Mesodermal cell (in vitro differentiated cells): ENCODE results near the gene MYL12B.
A peak's percentile ranks its signal among the peaks of the same experiment; 100 is the strongest.

ENCODE experiments used
- H3K27ac ChIP-seq: 2 replicates; pipeline ENCODE4 v1.7.0; 2013; ENCODE audit warnings: mild to moderate bottlenecking, low read depth, low read length, moderate library complexity; ENCODE audit not compliant: severe bottlenecking
- H3K36me3 ChIP-seq: 2 replicates; pipeline ENCODE4 v1.7.1; 2013; ENCODE audit warnings: mild to moderate bottlenecking, low read length, moderate library complexity; ENCODE audit not compliant: control insufficient read depth, insufficient read depth
- H3K4me1 ChIP-seq: one replicate; pipeline ENCODE4 v1.7.1; 2013; ENCODE audit warnings: mild to moderate bottlenecking, low read length; ENCODE audit not compliant: insufficient read depth, control insufficient read depth, poor library complexity, severe bottlenecking
- H3K4me3 ChIP-seq: 2 replicates; pipeline ENCODE4 v1.7.0; 2013; ENCODE audit warnings: low read length, control low read depth, mild to moderate bottlenecking; ENCODE audit not compliant: insufficient read depth, poor library complexity, severe bottlenecking; ENCODE audit errors: extremely low read depth
- H3K9me3 ChIP-seq: 2 replicates; pipeline ENCODE4 v1.7.1; 2013; ENCODE audit warnings: mild to moderate bottlenecking, low read length, moderate library complexity; ENCODE audit not compliant: control insufficient read depth
- WGBS, 2 experiments: methylation state at CpG; one replicate each; pipeline ENCODE4 v1.1.5; 2013; ENCODE audit warnings: missing lambda C conversion rate in 2 of 2; ENCODE audit not compliant: insufficient coverage in 2 of 2; 5-methylcytosine and 5-hydroxymethylcytosine counted together

The MYL12B gene

DNA sequence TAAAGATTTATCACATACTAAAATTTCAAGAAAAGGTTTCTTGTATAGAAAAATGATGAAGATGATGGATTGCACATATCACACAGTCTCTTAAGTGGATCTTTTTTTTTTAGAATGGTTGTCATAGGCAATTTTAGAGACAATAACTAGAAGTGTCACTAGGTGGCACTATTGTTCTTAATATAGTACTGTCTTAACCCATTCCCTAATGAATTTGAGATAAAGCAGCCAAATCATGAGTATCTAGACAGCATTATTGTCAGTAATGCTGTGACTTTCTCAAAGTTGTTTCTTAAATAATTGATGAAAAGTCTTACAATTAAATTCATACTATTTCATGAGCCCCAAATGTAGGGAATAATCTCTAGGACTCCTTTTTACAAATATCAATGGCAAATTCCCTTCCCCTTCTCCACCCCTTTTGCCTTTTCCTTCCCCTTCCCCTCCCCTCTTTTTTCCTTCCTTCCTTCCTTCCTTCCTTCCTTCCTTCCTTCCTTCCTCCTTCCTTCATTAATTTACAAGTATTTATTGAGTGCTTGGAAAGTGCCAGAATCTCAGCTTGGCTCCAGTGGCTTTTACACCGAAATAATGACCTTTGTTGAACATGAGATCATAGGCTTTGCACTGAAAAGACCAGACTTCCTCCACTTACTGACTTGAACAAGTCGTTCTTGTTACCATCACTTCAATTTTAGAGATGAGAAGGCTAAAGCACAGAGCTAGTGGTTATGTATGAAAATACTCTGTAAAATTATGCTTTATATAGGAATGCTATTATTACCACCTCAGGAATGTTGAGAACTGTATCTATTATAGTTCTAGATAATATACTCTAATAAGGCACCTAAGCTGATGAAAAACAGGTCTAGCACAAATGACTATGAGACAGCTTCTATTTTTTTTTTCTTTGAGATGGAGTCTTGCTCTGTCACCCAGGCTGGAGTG, 19.8 kb downstream of the MYL12B start:
- H3K27ac ChIP-seq, result peak overlapping the region; percentile 81
- WGBS, 2 experiments, result 67% methylated on average over 1 of the region's 2 CpGs; no CpG with 5 or more reads in 1 of the 2 experiments

DNA sequence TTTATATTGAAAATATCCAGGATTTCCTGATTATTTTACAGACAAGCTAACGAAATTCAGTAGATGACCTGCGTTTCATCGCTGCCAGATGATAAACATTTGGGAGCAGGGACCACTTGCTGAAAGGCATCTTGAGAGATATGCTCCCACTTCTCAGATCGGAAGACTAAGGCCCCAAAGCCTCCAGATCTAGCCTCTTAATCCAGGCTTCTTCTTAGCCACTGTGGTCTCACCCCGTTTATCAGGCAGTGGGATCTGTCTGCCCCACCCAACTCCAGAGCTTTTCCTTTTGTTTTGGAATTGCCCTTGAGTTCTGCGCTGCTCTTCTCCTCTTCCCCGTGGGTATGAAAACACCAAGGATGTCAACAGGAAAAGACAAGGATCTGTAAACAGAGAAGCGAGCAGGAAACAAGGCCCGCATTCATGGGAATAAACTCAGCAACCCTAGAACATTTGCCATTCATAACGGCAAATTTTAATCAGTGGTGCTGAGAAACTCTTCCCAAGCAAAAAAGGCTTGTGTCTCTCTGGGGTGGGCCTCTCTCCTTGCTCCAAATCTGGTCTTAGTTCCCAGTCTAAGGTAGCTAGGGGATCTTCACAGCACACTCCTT, 21.4 kb downstream of the MYL12B start:
- Histone ChIP-seq H3K9me3 (peaks cover 4% of the 10 kb centered on the region), H3K4me1 (peaks cover 18% of the 10 kb centered on the region), H3K36me3 (peaks cover 4% of the 10 kb centered on the region), H3K4me3 (no peak overlapping the region), H3K27ac (peak overlapping the region; percentile 57)
- 92 to 93% methylated on average over 8 to 9 of the region's 10 CpGs for WGBS, 2 experiments

More for the DNA sequence above, 19.8 kb downstream of the MYL12B start:
- Histone ChIP-seq H3K4me1 (peaks cover 18% of the 10 kb centered on the region), H3K4me3 (no peak overlapping the region), H3K36me3 (peaks cover 17% of the 10 kb centered on the region), H3K9me3 (no peaks in the 10 kb centered on the region)

DNA sequence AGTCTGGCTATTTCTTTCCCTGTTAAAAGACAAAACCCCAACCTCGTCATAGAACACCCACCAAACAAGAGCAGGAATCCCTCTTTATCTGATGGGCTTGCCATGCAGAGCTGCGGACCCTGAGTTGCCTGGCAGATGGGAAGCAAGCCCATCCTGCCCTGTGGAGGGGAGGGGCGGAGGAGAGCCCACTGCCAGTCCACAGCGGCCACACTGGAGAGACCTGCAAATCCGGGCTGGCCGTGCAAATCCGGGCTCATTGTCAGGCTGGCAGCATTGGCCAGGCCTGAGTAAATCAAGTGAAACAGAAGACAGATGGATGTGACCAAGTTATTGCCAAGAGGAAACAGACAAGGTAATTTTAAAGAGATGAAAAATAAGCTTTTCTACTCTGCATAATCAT, 22.0 kb downstream of the MYL12B start:
- Histone ChIP-seq H3K4me3 (no peak overlapping the region), H3K9me3 (peaks cover 4% of the 10 kb centered on the region), H3K36me3 (no peaks in the 10 kb centered on the region), H3K4me1 (peaks cover 18% of the 10 kb centered on the region), H3K27ac (peak overlapping the region; percentile 57)
- whole genome bisulfite sequencing, 2 experiments, result 77 to 88% methylated on average over 6 of the region's 7 CpGs

DNA sequence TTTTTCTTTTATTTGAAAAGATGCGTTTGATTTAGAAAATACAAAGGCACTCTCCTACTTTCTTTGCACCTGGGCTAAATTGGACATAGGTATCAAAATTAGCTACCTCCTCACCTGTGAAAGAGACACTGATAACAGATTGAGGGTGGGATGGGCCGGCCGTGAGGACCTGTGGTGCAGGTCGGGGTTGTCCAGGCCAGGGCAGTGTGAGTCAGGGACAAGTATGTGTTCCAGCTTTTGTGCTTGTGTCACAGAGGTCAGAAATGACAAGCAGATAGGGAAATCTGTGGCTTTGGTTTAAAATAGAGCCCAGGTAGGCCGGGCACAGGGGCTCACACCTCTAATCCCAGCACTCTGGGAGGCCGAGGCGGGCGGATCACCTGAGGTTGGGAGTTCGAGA, 22.6 kb downstream of the MYL12B start:
- Histone ChIP-seq H3K4me1 (peaks cover 18% of the 10 kb centered on the region), H3K9me3 (peaks cover 4% of the 10 kb centered on the region), H3K4me3 (no peak overlapping the region), H3K27ac (no peak overlapping the region), H3K36me3 (no peaks in the 10 kb centered on the region)
- WGBS, 2 experiments, result 94 to 98% methylated on average over 6 of the region's 9 CpGs

DNA sequence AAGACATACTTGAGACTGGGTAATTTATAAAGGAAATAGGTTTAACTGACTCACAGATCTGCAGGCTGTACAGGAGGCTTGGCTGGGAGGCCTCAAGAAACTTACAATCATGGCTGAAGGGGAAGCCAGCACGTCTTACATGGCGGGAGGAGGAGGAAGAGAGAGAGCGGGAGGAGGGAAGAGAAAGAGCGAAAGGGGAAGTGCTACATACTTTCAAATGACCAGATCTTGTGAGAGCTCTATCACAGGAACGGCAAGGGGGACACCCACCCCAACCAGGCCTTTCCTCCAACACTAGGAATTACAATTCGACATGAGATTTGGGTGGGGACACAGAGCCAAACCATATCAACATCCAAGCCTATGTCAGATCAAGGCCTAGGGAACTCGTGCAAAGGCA, 24.2 kb downstream of the MYL12B start:
- 79 to 96% methylated on average over 2 to 4 of the region's 7 CpGs for WGBS, 2 experiments
- H3K9me3 ChIP-seq, result peaks cover 10% of the 10 kb centered on the region
- H3K36me3 ChIP-seq, result no peaks in the 10 kb centered on the region
- peaks cover 18% of the 10 kb centered on the region for H3K4me1 ChIP-seq
- no peak overlapping the region for H3K4me3 ChIP-seq
- no peak overlapping the region for H3K27ac ChIP-seq

DNA sequence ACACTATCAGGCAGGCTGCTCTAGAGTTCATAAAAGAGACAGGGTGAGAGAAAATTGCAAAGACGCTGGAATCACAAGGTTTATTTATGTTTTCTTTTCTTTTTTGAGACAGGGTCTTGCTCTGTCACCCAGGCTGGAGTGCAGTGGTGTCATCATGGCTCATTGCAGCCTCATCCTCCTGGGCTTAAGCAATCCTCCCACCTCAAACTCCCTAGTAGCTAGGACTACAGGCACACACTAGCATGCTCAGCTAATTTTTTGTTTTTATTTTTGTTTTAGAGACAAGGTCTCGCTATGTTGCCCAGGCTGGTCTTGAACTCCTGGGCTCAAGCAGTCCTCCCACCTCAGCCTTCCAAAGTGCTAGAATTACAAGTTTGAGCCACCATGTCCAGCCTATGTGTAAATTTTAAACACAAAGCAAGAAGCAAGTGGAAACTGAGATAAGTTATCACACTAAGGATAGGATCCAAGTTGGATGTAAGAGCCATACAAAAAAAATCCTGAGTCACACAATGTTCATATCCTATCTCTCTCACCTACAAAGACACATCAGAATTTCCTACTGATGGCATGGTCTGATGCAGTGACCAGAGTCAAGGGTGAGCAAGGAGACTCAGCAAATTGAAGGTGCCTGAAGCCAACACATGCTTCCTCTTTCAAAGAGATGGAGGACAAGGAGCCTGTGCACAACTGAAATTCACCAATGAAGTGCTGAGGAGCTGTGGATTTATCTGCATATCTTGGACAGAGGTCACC, 31.4 kb downstream of the MYL12B start:
- Histone ChIP-seq H3K4me1 (no peaks in the 10 kb centered on the region), H3K27ac (no peak overlapping the region), H3K4me3 (no peak overlapping the region), H3K36me3 (peaks cover 5% of the 10 kb centered on the region), H3K9me3 (peaks cover 16% of the 10 kb centered on the region)
- 94 to 100% methylated on average over 1 to 2 of the region's 2 CpGs for WGBS, 2 experiments

DNA sequence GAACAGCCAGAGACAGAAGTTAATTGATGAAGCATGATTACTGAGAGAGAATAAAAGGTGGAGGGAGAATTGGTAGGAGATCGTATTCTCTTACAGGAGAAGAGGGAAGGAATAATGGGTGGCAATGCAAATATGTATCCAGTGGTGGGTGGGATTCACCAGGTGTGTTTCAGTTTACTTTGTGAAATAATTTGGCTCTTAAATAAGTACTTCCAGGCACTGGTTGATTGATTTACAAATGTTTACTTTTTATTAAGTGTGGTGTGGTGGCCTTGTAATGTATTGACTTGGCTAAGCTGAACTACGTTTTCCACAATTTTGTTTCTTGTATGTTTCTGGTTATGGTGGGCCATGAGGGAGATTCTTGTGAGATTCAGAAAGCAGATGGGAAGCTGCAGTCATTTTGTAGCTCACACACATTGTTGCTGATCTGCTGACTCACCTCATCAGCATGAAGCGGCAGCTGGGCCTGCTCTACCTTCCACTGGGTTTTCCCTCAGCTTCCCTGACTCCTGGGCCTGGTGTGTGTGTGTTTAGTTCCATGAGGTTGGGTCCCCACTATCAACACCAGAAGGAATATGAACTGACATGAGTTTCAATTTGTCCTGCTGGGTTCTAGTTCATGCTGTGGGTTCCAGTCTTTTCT, 32.6 kb downstream of the MYL12B start:
- Histone ChIP-seq H3K36me3 (peaks cover 5% of the 10 kb centered on the region), H3K27ac (no peak overlapping the region), H3K9me3 (peaks cover 19% of the 10 kb centered on the region), H3K4me3 (no peak overlapping the region), H3K4me1 (no peaks in the 10 kb centered on the region)
- WGBS, 2 experiments, result 94 to 97% methylated on average over 2 of the region's 3 CpGs

DNA sequence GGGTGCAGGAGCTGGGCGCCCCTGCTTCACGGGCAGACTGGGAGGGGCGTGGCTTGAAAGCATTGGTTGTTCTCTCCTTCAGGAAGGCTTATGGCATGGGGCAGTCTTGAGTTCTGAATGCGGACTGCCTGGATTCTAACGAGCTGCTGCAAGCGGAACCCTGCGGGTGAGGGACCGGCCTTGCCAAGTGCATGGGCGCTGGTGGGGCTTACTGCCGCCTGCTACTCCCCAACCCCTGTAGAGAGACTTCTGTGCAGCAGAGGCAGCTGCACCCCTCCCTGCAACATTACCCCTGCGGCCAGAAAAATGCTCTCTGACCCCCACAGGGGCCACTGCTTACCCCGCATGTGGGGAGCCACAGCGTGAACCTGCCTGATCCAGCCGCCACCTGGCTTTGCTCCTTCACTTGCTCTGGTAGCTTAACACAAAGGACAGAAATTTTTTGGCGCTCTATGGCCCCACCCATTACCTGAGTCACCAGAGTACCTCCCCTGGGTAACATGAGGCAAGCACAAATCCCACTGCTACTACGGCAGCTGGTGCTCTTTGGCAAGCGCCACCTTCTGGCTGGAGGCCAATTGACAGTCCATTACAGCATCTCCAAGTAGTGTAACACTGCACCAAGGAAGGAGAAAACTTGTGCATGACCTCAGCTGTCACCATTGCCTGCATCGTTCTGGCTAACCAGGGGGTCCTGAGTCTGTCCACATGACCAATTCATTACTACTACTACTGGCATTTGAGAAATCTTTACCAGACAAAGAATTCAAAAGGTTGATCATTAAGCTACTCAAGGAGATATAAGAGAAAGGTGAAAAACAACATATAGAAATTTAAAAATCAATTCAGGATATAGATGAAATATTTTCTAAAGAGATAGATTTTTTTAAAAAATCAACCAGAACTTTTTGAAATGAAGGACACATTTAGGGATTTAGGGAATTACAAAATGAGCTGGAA, 35.4 kb downstream of the MYL12B start:
- Histone ChIP-seq H3K36me3 (peaks cover 5% of the 10 kb centered on the region), H3K4me1 (no peaks in the 10 kb centered on the region), H3K4me3 (peak overlapping the region; percentile 74), H3K27ac (peak overlapping the region; percentile 74), H3K9me3 (peaks cover 14% of the 10 kb centered on the region)
- WGBS, 2 experiments, result 16 to 21% methylated on average over 15 of the region's 18 CpGs

DNA sequence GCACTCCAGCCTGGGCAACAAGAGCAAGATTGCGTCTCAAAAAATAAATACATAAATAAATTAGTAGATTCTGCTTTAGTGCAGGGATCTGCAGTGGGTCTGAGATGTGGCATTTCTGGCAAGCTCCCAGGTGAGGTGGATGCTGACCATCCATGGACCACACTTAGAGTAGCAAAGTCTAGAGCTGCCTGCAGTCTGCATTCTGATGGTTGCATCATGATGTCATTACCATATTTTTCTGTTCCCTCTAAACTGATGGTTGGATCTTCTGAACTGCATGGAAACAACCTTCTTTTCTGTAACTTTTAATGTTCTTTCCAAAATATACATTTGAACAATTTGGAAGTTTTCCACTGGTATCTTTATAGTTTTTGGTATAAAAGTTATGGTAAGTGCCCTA, 42.9 kb downstream of the MYL12B start:
- H3K36me3 ChIP-seq, result no peaks in the 10 kb centered on the region
- no peak overlapping the region for H3K27ac ChIP-seq
- H3K4me1 ChIP-seq, result peaks cover 3% of the 10 kb centered on the region
- no peak overlapping the region for H3K4me3 ChIP-seq
- no peaks in the 10 kb centered on the region for H3K9me3 ChIP-seq
- no CpG with 5 or more reads among the region's 1 CpG for WGBS, 2 experiments
